Activated CD8-positive, alpha-beta T cell treated with anti-CD3 and anti-CD28 coated beads, Interleukin-2, amount 10 ng/mL, durations not matched to agents 7 days and 5 days (primary cell): ENCODE results near the gene IMMP2L. TPM values are rescaled to one million over a fixed set of nuclear protein-coding genes. Genes with fewer than 3 reads are reported as not detected.
"Not testable (repeated sequence)": the region's sequence is repeated elsewhere in the genome, so short reads cannot be mapped to it uniquely, and the experiment has no call there.

Experiments used
- ATAC-seq: fragments of 150-1000 bp; cut with Tn5 transposase; one replicate; pipeline ENCODE4 v1.10.0; 2021; ENCODE audit warnings: moderate library complexity
- CTCF ChIA-PET: fragments of 350-600 bp; sonication (Branson Sonifier 250); formaldehyde crosslinking; loops from one replicate; lab custom pipeline; 2021; ENCODE audit warnings: antibody characterized with exemption; lab: Charles Lee
- POLR2A ChIA-PET: fragments of 350-600 bp; sonication (Branson Sonifier 250); formaldehyde crosslinking; loops from one replicate; lab custom pipeline; 2021; ENCODE audit warnings: antibody characterized with exemption; lab: Charles Lee
- DNase-seq: peaks from one replicate; pipeline ENCODE4 v3.0.0-alpha.2; 2020
- H3K27ac Mint-ChIP-seq: one replicate; pipeline ENCODE4 v1.8.0; 2021; ENCODE audit warnings: mild to moderate bottlenecking, mixed read lengths
- H3K27me3 Mint-ChIP-seq: one replicate; pipeline ENCODE4 v1.8.0; 2021; ENCODE audit warnings: low read depth, mixed read lengths
- H3K36me3 Mint-ChIP-seq: one replicate; pipeline ENCODE4 v1.8.0; 2021; ENCODE audit warnings: low read depth, mixed read lengths
- H3K4me1 Mint-ChIP-seq: one replicate; pipeline ENCODE4 v1.8.0; 2021; ENCODE audit warnings: low read depth, mixed read lengths
- H3K4me3 Mint-ChIP-seq: one replicate; pipeline ENCODE4 v1.8.0; 2021; ENCODE audit warnings: mild to moderate bottlenecking, mixed read lengths
- H3K9me3 Mint-ChIP-seq: one replicate; pipeline ENCODE4 v1.8.0; 2022; ENCODE audit warnings: mixed read lengths; ENCODE audit not compliant: insufficient read depth
- total RNA-seq, 2 experiments: library from RNA; stranded (reverse); gene quantifications; one replicate each; pipeline ENCODE4 v1.2.3, GENCODE V29; 2021

Gene IMMP2L
- total RNA-seq, 2 experiments from 2014 or later = 7.1 to 9.7 TPM

- H3K4me1 Mint-ChIP-seq = no peaks in the 10 kb centered on the region
- ChIA-PET POLR2A (no interaction called here), CTCF (interaction anchor here (0.7 kb wide), 1 partner anchor 413 kb away, joined by 3 read pairs; no protein-coding TSS in a partner anchor)
Measured at GRCh38 chr7:110685899-110686298, 876.4 kb downstream of the IMMP2L start.

DNA sequence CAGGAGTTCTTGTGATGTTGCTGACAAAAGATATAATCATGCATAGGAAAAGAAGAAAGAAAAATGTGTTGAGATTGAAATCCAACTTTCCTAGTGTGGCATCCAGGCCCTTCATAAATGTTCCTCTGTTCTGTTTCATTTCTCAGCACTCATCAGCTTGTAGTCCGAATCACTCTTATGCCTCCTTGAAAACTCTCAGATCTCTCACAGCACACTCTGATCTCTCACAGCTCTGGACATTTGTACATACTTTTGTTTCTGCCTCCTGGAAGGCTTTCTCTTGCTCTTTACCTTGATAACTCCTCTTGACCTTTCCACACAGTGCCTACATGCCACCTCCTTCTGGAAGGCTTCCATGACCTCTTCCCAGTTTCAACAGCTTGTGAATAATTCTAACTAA lies 880.4 kb downstream of the IMMP2L start:
- no peak for DNase-seq
- Mint-ChIP-seq H3K27me3 (no peaks in the 10 kb centered on the region), H3K4me3 (no peak overlapping the region), H3K4me1 (no peaks in the 10 kb centered on the region), H3K36me3 (no peaks in the 10 kb centered on the region), H3K9me3 (no peaks in the 10 kb centered on the region), H3K27ac (no peak overlapping the region)
- ChIA-PET POLR2A (no interaction called here), CTCF (interaction anchor here (1.1 kb wide), 1 partner anchor 416 kb away, joined by 4 read pairs; no protein-coding TSS in a partner anchor)
- no peak for ATAC-seq

More at GRCh38 chr7:110685899-110686298, 876.4 kb downstream of the IMMP2L start:
- Mint-ChIP-seq H3K9me3 (no peaks in the 10 kb centered on the region), H3K4me3 (no peak overlapping the region), H3K27me3 (no peaks in the 10 kb centered on the region), H3K36me3 (no peaks in the 10 kb centered on the region), H3K27ac (no peak overlapping the region)
- no peak for DNase-seq
- no peak for ATAC-seq

DNA sequence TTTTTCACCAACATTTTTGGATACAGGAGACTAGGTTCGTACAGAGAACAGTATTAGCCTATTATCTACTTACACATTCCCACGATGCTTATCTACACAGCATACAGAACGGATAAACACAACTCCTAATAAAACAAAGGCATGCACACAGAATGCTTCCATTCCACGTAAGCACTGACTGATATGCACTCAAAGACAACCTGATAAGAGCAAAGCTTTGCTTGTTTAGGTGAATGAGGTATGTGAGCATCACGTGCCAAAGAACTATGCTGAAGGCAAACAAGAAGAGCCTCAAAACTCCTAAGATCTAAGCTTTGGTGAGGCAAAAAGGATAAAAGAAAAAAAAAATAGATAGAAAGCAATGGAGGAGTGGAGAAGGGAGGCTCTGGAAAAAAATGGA lies 884.9 kb downstream of the IMMP2L start:
- H3K27me3 Mint-ChIP-seq = no peaks in the 10 kb centered on the region
- H3K9me3 Mint-ChIP-seq = peaks cover 12% of the 10 kb centered on the region
- H3K4me3 Mint-ChIP-seq = no peak overlapping the region
- POLR2A ChIA-PET = no interaction called here
- ATAC-seq (no peak), DNase-seq (no peak)
- CTCF ChIA-PET = no interaction called here
- peaks cover 8% of the 10 kb centered on the region for H3K36me3 Mint-ChIP-seq
- no peaks in the 10 kb centered on the region for H3K4me1 Mint-ChIP-seq
- no peak overlapping the region for H3K27ac Mint-ChIP-seq

DNA sequence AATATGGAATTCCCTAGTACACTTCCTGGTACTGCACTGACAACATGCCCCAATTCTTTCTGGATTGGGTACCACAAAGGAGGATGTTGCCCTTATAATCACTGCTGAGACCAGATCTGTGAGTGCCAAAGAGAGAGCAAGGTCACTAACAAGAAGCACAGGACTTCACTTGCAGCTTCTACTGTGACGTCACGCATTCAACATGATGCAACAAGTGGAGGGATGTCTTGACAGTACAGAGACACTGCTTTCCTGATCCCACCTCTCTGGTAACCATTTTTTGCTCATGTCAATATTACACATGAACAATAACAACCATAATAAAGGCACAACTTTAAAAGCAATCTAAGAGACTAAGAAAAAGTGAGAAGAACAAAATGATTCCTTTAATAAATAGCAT lies 885.5 kb downstream of the IMMP2L start:
- ChIA-PET POLR2A (no interaction called here), CTCF (no interaction called here)
- H3K4me1 Mint-ChIP-seq = no peaks in the 10 kb centered on the region
- H3K4me3 Mint-ChIP-seq = no peak overlapping the region
- H3K9me3 Mint-ChIP-seq = peaks cover 12% of the 10 kb centered on the region
- H3K36me3 Mint-ChIP-seq = peaks cover 8% of the 10 kb centered on the region
- ATAC-seq = no peak
- H3K27ac Mint-ChIP-seq = no peak overlapping the region
- H3K27me3 Mint-ChIP-seq = no peaks in the 10 kb centered on the region
- no peak for DNase-seq

DNA sequence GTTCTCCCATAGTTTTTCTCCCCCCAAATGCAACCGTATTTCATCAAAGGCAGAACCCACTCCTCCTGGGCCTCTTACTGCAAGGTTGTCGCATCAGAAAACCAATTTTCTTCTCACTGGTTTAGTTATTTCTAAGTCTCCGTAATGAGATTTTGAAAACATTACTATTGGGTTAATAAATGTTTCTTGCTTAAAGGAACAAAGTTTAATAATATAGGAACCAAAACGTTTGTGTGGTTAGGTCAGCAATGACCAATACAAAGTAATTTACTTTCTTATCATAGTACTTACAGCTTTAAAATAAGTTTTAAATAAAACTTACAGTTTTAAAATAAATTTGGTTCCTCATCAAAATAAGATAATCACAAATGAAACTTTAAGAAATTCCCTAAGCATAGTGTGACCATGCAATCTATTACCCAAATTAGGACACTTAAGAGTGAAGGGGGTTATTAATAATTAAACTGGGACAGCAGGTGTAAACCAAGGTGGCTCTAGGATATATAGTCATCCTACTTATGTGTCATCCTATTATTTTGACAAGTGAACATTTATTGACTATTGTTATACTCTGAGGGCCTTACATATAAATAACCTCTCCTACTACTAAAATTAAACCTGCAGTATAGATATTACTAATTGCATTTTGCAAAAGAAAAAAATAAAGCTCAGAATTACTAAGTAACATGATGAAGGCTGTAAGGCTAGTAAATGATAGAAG lies 886.7 kb downstream of the IMMP2L start:
- Mint-ChIP-seq H3K4me3 (no peak overlapping the region), H3K4me1 (no peaks in the 10 kb centered on the region), H3K9me3 (peaks cover 12% of the 10 kb centered on the region), H3K27ac (no peak overlapping the region), H3K27me3 (no peaks in the 10 kb centered on the region), H3K36me3 (peaks cover 8% of the 10 kb centered on the region)
- no peak for ATAC-seq
- ChIA-PET POLR2A (no interaction called here), CTCF (no interaction called here)
- no peak for DNase-seq

GRCh38 chr7:110673148-110673547 lies 889.1 kb downstream of the IMMP2L start:
- POLR2A ChIA-PET = no interaction called here
- H3K9me3 Mint-ChIP-seq = peaks cover 12% of the 10 kb centered on the region
- DNase-seq (no peak), ATAC-seq (no peak)
- peaks cover 8% of the 10 kb centered on the region for H3K36me3 Mint-ChIP-seq
- CTCF ChIA-PET = no interaction called here
- no peaks in the 10 kb centered on the region for H3K4me1 Mint-ChIP-seq
- no peak overlapping the region for H3K4me3 Mint-ChIP-seq
- no peaks in the 10 kb centered on the region for H3K27me3 Mint-ChIP-seq
- no peak overlapping the region for H3K27ac Mint-ChIP-seq

DNA sequence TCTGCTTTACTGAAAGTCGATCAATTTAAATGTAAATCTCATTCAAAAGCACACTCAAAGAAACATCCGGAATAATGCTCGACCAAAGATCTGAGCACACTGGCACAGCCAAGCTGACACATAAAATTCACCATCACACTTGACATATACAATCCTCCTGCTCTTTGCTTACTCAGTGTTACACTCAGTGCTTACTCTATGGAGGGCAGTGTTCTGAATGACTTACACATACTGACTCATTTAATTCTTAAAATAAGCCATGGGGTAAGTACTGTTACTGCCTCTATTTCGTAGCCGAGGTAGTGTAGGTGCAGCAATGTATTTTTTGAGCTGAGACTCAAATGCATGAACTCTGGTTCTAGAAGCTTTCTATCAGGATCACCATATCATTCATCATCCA lies 892.9 kb downstream of the IMMP2L start:
- Mint-ChIP-seq H3K4me1 (no peaks in the 10 kb centered on the region), H3K27ac (no peak overlapping the region), H3K36me3 (peaks cover 5% of the 10 kb centered on the region), H3K9me3 (peaks cover 12% of the 10 kb centered on the region), H3K4me3 (no peak overlapping the region), H3K27me3 (no peaks in the 10 kb centered on the region)
- ATAC-seq = no peak
- DNase-seq = no peak
- CTCF ChIA-PET = no interaction called here
- POLR2A ChIA-PET = no interaction called here

- Mint-ChIP-seq H3K27ac (no peak overlapping the region), H3K27me3 (no peaks in the 10 kb centered on the region), H3K4me1 (no peaks in the 10 kb centered on the region), H3K36me3 (peaks cover 2% of the 10 kb centered on the region), H3K9me3 (no peaks in the 10 kb centered on the region), H3K4me3 (no peak overlapping the region)
- DNase-seq (no peak), ATAC-seq (no peak)
- ChIA-PET CTCF (interaction anchor here (1.5 kb wide), 1 partner anchor 434 kb away, joined by 5 read pairs; no protein-coding TSS in a partner anchor), POLR2A (no interaction called here)
Measured at GRCh38 chr7:110664803-110665202, 897.5 kb downstream of the IMMP2L start.

DNA sequence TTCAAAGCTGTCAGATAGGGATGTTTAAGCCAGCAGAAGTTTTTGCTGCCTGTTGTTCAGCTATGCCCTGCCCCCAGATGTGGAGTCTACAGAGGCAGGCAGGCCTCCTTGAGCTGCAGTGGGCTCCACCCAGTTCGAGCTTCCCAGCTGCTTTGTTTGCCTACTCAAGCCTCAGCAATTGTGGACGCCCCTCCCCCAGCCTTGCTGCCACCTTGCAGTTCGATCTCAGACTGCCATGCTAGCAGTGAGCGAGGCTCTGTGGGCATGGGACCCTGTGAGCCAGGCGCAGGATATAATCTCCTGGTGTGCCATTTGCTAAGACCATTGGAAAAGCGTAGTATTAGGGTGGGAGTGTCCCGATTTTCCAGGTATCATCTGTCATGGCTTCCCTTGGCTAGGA lies 901.7 kb downstream of the IMMP2L start:
- H3K36me3 Mint-ChIP-seq, CTCF ChIA-PET, ATAC-seq, H3K27me3 Mint-ChIP-seq, H3K9me3 Mint-ChIP-seq, H3K4me3 Mint-ChIP-seq, H3K27ac Mint-ChIP-seq, H3K4me1 Mint-ChIP-seq, DNase-seq: not testable (repeated sequence)
- POLR2A ChIA-PET = interaction anchor here (0.6 kb wide), 1 partner anchor 465 kb away, joined by 3 read pairs; no protein-coding TSS in a partner anchor

GRCh38 chr7:110650328-110650727 lies 912.0 kb downstream of the IMMP2L start:
- DNase-seq (no peak), ATAC-seq (no peak)
- no peaks in the 10 kb centered on the region for H3K36me3 Mint-ChIP-seq
- H3K4me3 Mint-ChIP-seq = no peak overlapping the region
- H3K27ac Mint-ChIP-seq = no peak overlapping the region
- peaks cover 1% of the 10 kb centered on the region for H3K4me1 Mint-ChIP-seq
- ChIA-PET POLR2A (no interaction called here), CTCF (no interaction called here)
- peaks cover 4% of the 10 kb centered on the region for H3K9me3 Mint-ChIP-seq
- H3K27me3 Mint-ChIP-seq = no peaks in the 10 kb centered on the region

DNA sequence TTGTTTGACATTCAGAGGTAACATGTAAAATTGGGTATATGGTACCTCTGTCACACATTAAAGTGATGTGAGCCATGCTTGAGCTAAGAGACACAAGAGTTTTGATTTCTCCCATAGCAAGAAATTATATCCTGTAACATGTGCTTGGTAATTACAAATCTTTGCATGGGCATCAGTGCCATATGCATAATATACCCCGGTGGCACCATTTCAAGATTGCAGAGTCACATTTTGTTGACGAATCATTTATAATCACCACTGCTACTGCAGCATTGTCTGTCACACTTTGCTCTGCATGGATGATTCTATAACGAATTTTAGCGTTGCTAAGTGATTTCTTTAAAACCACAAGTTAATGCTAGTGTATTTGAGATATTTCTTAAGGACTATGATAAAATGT lies 915.0 kb downstream of the IMMP2L start:
- peaks cover 4% of the 10 kb centered on the region for H3K9me3 Mint-ChIP-seq
- CTCF ChIA-PET = no interaction called here
- no peaks in the 10 kb centered on the region for H3K27me3 Mint-ChIP-seq
- POLR2A ChIA-PET = no interaction called here
- no peak overlapping the region for H3K27ac Mint-ChIP-seq
- ATAC-seq = no peak
- DNase-seq = no peak
- H3K36me3 Mint-ChIP-seq = no peaks in the 10 kb centered on the region
- H3K4me3 Mint-ChIP-seq = no peak overlapping the region
- H3K4me1 Mint-ChIP-seq = peaks cover 9% of the 10 kb centered on the region

GRCh38 chr7:110646804-110647203 lies 915.5 kb downstream of the IMMP2L start:
- H3K27me3 Mint-ChIP-seq = no peaks in the 10 kb centered on the region
- ATAC-seq (no peak), DNase-seq (no peak)
- ChIA-PET POLR2A (no interaction called here), CTCF (no interaction called here)
- H3K4me3 Mint-ChIP-seq = no peak overlapping the region
- peaks cover 4% of the 10 kb centered on the region for H3K9me3 Mint-ChIP-seq
- no peak overlapping the region for H3K27ac Mint-ChIP-seq
- H3K36me3 Mint-ChIP-seq = no peaks in the 10 kb centered on the region
- peaks cover 9% of the 10 kb centered on the region for H3K4me1 Mint-ChIP-seq
